Neural crest cell (in vitro differentiated cells): ENCODE data around the gene FKBP1B. TPM values are rescaled to one million over a fixed set of nuclear protein-coding genes. Genes with fewer than 3 reads are reported as not detected.
A peak's percentile ranks its signal among the peaks of the same experiment; 100 is the strongest.

ENCODE experiments used
- DNase-seq: peaks from one replicate; pipeline ENCODE4 v3.0.0; 2021; ENCODE audit warnings: low read depth, mixed read lengths, low spot score
- H3K27ac Mint-ChIP-seq: one replicate; pipeline ENCODE4 v1.8.0; 2021; ENCODE audit warnings: mild to moderate bottlenecking, mixed read lengths; ENCODE audit not compliant: unreplicated experiment
- H3K27me3 Mint-ChIP-seq: 2 replicates; pipeline ENCODE4 v1.8.0; 2021; ENCODE audit warnings: low read depth, mild to moderate bottlenecking, mixed read lengths
- H3K36me3 Mint-ChIP-seq: 2 replicates; pipeline ENCODE4 v1.8.0; 2021; ENCODE audit warnings: low read depth, mild to moderate bottlenecking, mixed read lengths
- H3K4me1 Mint-ChIP-seq: 2 replicates; pipeline ENCODE4 v1.8.0; 2021; ENCODE audit warnings: mixed read lengths
- H3K4me3 Mint-ChIP-seq: one replicate; pipeline ENCODE4 v1.8.0; 2021; ENCODE audit warnings: mild to moderate bottlenecking, mixed read lengths
- H3K9me3 Mint-ChIP-seq: 2 replicates; pipeline ENCODE4 v1.8.0; 2021; ENCODE audit warnings: mixed read lengths
- CTCF ChIP-seq: fragments of 200-600 bp; sonication (generic); conservative IDR thresholded peaks from 2 replicates; pipeline ENCODE4 v1.5.0; 2021; ENCODE audit warnings: antibody characterized with exemption, mild to moderate bottlenecking
- long read RNA-seq: library from polyadenylated mRNA; unstranded; transcript quantifications from one replicate; pipeline ENCODE4 v2.0.0, GENCODE V29; 2020
- total RNA-seq: library from RNA; stranded (reverse); gene quantifications from 2 replicates; pipeline ENCODE4 v1.2.1, GENCODE V29; 2021

The FKBP1B gene
- 22.0 and 22.1 TPM in 2 replicates for total RNA-seq
- long read RNA-seq, partial matches to known transcripts = 1 of 1 reads
- long read RNA-seq, other reads (novel, unspliced or antisense) = 0 of 1 reads

GRCh38 chr2:24049485-24050021 is at the start of gene FKBP1B:
FKBP1B (plus strand) TSS chr2:24049741; CDS start chr2:24049850, 109 bp downstream.
- no peak for TF ChIP-seq CTCF
- Mint-ChIP-seq H3K4me3 (no peak within 1 kb of the TSS), H3K9me3 (no peaks in the 10 kb centered on the region), H3K36me3 (no peaks in the 10 kb centered on the region), H3K4me1 (peaks cover 26% of the 10 kb centered on the region), H3K27ac (no peak within 1 kb of the TSS), H3K27me3 (no peaks in the 10 kb centered on the region)
- peak; percentile 73 for DNase-seq

GRCh38 chr2:24007693-24008092 is 41.8 kb upstream of the FKBP1B start:
- Mint-ChIP-seq H3K36me3 (no peaks in the 10 kb centered on the region), H3K4me3 (no peak overlapping the region), H3K27me3 (peaks cover 25% of the 10 kb centered on the region), H3K9me3 (no peaks in the 10 kb centered on the region), H3K4me1 (peaks cover 7% of the 10 kb centered on the region), H3K27ac (no peak overlapping the region)
- DNase-seq = no peak
- TF ChIP-seq CTCF = no peak

GRCh38 chr2:24008672-24009366 is 40.7 kb upstream of the FKBP1B start:
- H3K27ac Mint-ChIP-seq = no peak overlapping the region
- no peak for DNase-seq
- H3K9me3 Mint-ChIP-seq = no peaks in the 10 kb centered on the region
- peak overlapping the region; percentile 81 for H3K4me3 Mint-ChIP-seq
- H3K4me1 Mint-ChIP-seq = peaks cover 7% of the 10 kb centered on the region
- peaks cover 25% of the 10 kb centered on the region for H3K27me3 Mint-ChIP-seq
- H3K36me3 Mint-ChIP-seq = no peaks in the 10 kb centered on the region
- TF ChIP-seq CTCF = no peak

- Mint-ChIP-seq H3K4me1 (peaks cover 7% of the 10 kb centered on the region), H3K27ac (no peak overlapping the region), H3K4me3 (peak overlapping the region; percentile 81), H3K27me3 (peaks cover 25% of the 10 kb centered on the region), H3K9me3 (no peaks in the 10 kb centered on the region), H3K36me3 (no peaks in the 10 kb centered on the region)
- no peak for TF ChIP-seq CTCF
- no peak for DNase-seq
Observed at GRCh38 chr2:24009367-24009679, 40.2 kb upstream of the FKBP1B start.

- Mint-ChIP-seq H3K36me3 (no peaks in the 10 kb centered on the region), H3K4me1 (peaks cover 7% of the 10 kb centered on the region), H3K27me3 (peaks cover 25% of the 10 kb centered on the region), H3K27ac (no peak within 1 kb of the TSS), H3K9me3 (no peaks in the 10 kb centered on the region), H3K4me3 (peak within 1 kb of the TSS; percentile 81)
- TF ChIP-seq CTCF = no peak
- no peak for DNase-seq
Observed at GRCh38 chr2:24009680-24010476, 39.7 kb upstream of the FKBP1B start, which contains the start of gene MFSD2B. MFSD2B (plus strand) TSS chr2:24010085; CDS start chr2:24010097, 12 bp downstream.
